ENCODE measurements around the gene AADACL4.

DNA sequence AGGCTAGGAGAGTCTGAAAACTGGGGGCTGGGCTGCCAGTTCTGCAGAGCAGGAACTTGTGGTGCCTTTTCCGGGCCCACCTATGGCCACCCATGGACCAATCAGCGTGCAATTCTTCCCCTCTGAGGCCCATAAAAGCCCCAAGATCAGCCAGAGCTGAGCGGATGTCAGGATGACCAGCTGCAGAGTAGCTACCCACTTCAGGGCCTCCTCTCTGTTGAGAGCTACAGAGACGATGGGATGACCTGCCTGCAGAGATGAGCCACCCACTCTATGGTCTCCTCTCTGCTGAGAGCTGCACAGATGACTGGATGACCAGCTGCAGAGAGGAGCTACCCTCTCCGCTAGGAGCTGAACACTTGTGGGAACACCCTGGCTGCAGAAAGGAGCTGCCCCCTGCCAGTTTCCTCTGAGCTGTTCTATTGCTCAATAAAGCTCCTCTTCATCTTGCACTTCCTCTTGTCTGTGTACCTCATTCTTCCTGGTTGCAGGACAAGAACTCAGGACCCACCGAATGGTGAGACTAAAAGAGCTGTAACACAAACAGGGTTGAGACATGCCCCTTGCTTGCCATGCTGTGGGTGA, 12.8 kb upstream of the AADACL4 start:
- TF ChIP-seq, protein P1, sequence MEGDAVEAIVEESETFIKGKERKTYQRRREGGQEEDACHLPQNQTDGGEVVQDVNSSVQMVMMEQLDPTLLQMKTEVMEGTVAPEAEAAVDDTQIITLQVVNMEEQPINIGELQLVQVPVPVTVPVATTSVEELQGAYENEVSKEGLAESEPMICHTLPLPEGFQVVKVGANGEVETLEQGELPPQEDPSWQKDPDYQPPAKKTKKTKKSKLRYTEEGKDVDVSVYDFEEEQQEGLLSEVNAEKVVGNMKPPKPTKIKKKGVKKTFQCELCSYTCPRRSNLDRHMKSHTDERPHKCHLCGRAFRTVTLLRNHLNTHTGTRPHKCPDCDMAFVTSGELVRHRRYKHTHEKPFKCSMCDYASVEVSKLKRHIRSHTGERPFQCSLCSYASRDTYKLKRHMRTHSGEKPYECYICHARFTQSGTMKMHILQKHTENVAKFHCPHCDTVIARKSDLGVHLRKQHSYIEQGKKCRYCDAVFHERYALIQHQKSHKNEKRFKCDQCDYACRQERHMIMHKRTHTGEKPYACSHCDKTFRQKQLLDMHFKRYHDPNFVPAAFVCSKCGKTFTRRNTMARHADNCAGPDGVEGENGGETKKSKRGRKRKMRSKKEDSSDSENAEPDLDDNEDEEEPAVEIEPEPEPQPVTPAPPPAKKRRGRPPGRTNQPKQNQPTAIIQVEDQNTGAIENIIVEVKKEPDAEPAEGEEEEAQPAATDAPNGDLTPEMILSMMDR (conservative IDR thresholded peaks at IDR 0.05): no peak
- no peak for TF ChIP-seq ZFX (IDR thresholded peaks at IDR 0.05)

All from C4-2B (cell line).